H1 (cell line): ENCODE results near the gene CNBD2.

ENCODE experiments used
- BCL11A ChIP-seq, 2 experiments: IDR thresholded peaks; one replicate each; pipeline ENCODE4 v1.6.1; 2011; ENCODE audit warnings: low read depth in 2 of 2, low read length in 2 of 2, mild to moderate bottlenecking in 2 of 2
- CEBPB ChIP-seq: IDR thresholded peaks from 2 replicates; pipeline ENCODE4 v1.6.1; 2012; ENCODE audit warnings: low read depth, low read length
- CREB1 ChIP-seq: IDR thresholded peaks from 2 replicates; pipeline ENCODE4 v1.6.1; 2012; ENCODE audit warnings: inconsistent platforms
- CTCF ChIP-seq, 3 experiments: IDR thresholded peaks; 1 replicate in 2 of 3; 2 replicates in 1 of 3; pipeline versions ENCODE4 v1.5.1 to v1.6.1; 2011; ENCODE audit warnings: low read length in 3 of 3, mild to moderate bottlenecking in 3 of 3, inconsistent platforms in 2 of 3, low read depth in 1 of 3, moderate library complexity in 1 of 3; ENCODE audit not compliant: insufficient read depth in 1 of 3; ENCODE audit errors: control extremely low read depth in 1 of 3
- EP300 ChIP-seq, 2 experiments: IDR thresholded peaks; 1 replicate in 1 of 2; 2 replicates in 1 of 2; pipeline ENCODE4 v1.6.1; 2011 to 2012; ENCODE audit warnings: low read depth in 2 of 2, low read length in 2 of 2, mild to moderate bottlenecking in 2 of 2, borderline replicate concordance in 1 of 2, inconsistent platforms in 1 of 2, moderate library complexity in 1 of 2
- HDAC2 ChIP-seq, 2 experiments: fragments of 300-600 bp in 1 of 2; sonication (generic) in 1 of 2; IDR thresholded peaks; 2 replicates each; pipeline ENCODE4 v1.6.1; 2011 to 2012; ENCODE audit warnings: low read depth in 2 of 2, low read length in 2 of 2, mild to moderate bottlenecking in 2 of 2, moderate library complexity in 2 of 2, borderline replicate concordance in 1 of 2, inconsistent platforms in 1 of 2
- MAX ChIP-seq: IDR thresholded peaks from 2 replicates; pipeline ENCODE4 v1.6.1; 2012; ENCODE audit warnings: inconsistent platforms
- POLR2A ChIP-seq, 2 experiments: IDR thresholded peaks; 1 replicate in 1 of 2; 2 replicates in 1 of 2; pipeline ENCODE4 v1.6.1; 2011; ENCODE audit warnings: low read depth in 2 of 2, low read length in 2 of 2, mild to moderate bottlenecking in 2 of 2; ENCODE audit errors: control extremely low read depth in 1 of 2
- POLR2AphosphoS5 ChIP-seq: IDR thresholded peaks from 2 replicates; pipeline ENCODE4 v1.6.1; 2011; ENCODE audit warnings: low read depth, low read length
- RBBP5 ChIP-seq: IDR thresholded peaks from 2 replicates; pipeline ENCODE4 v1.7.1; 2012; ENCODE audit warnings: low read depth, mild to moderate bottlenecking, inconsistent platforms, low read length, moderate library complexity, borderline replicate concordance
- RXRA ChIP-seq: IDR thresholded peaks from 2 replicates; pipeline ENCODE4 v1.6.1; 2011; ENCODE audit warnings: low read depth, mild to moderate bottlenecking, low read length, moderate library complexity; ENCODE audit not compliant: insufficient read depth
- SP2 ChIP-seq: IDR thresholded peaks from 2 replicates; pipeline ENCODE4 v1.6.1; 2012; ENCODE audit warnings: mild to moderate bottlenecking, low read length, inconsistent platforms
- TAF1 ChIP-seq: IDR thresholded peaks from 2 replicates; pipeline ENCODE4 v1.6.1; 2011; ENCODE audit warnings: mild to moderate bottlenecking, low read depth, low read length
- USF2 ChIP-seq: IDR thresholded peaks from 2 replicates; pipeline ENCODE4 v1.6.1; 2011; ENCODE audit warnings: low read length, improper control_type of control experiment

DNA sequence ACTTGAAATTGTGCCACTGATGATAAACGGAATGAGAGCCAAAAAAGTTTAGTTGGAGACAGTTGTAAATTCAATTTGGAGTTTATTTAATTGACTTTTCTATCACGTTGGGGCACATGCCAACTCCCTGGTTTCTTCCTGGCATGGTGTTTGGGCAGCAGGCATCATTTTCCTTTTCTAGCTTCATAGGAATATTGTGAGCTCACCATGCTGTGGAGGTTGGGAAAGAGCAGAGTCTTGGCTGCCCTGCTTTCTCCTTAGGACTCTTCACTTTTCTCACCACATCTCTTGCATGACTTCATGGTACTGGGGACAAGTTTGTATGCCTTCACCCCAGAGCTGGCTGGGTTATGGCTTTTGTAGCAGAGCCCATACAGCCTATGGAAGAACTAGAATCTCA is 20.5 kb upstream of the CNBD2 start:
- no peak for TF ChIP-seq POLR2A (IDR thresholded peaks at IDR 0.05; ENCODE audit: control extremely low read depth in 1 of 2, low read depth in 2 of 2, low read length in 2 of 2)
- TF ChIP-seq POLR2AphosphoS5 = no peak
- TF ChIP-seq CTCF (IDR thresholded peaks at IDR 0.05; ENCODE audit: control extremely low read depth in 1 of 3, insufficient read depth in 1 of 3, low read depth in 1 of 3, low read length in 3 of 3) = no peak
- TF ChIP-seq CREB1 = no peak
- TF ChIP-seq RXRA = no peak
- TF ChIP-seq USF2 = no peak
- TF ChIP-seq RBBP5 = no peak
- no peak for TF ChIP-seq HDAC2 (IDR thresholded peaks at IDR 0.05; ENCODE audit: borderline replicate concordance in 1 of 2, low read depth in 2 of 2, low read length in 2 of 2)
- no peak for TF ChIP-seq TAF1
- TF ChIP-seq CEBPB = no peak
- TF ChIP-seq MAX = no peak
- no peak for TF ChIP-seq SP2
- TF ChIP-seq EP300 (IDR thresholded peaks at IDR 0.05; ENCODE audit: borderline replicate concordance in 1 of 2, low read depth in 2 of 2, low read length in 2 of 2) = no peak
- no peak for TF ChIP-seq BCL11A (IDR thresholded peaks at IDR 0.05; ENCODE audit: low read depth in 2 of 2, low read length in 2 of 2)
